ENCODE data around the gene SHROOM4.

DNA sequence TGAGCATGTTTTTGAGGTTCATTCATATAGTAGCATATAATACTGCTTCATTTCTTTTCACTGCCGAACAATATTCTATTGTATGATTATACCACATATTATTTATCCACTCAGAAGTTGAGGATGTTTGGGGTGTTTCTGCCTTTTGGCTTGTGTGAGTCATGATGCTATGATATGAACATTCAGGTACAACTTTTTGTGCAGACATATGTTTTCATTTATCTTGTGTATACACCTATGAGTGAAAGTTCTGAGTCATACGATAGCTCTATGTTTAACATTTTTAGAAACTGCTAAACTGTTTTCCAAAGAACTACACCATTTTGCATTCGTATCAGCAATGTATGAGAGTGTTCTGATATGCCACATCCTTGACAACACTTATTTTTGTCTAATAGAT is 57.7 kb downstream of the SHROOM4 start:
- TF ChIP-seq KLF16 (IDR thresholded peaks at IDR 0.05) (no peak), ZNF778 (CRISPR knock-in tag; IDR thresholded peaks at IDR 0.05) (no peak), SRF (CRISPR knock-in tag; IDR thresholded peaks at IDR 0.05) (no peak), POLR2AphosphoS2 (IDR thresholded peaks at IDR 0.05; ENCODE audit: low read length) (no peak), SMARCC2 (IDR thresholded peaks at IDR 0.05; ENCODE audit: low read depth) (no peak), NFE2 (IDR thresholded peaks at IDR 0.05; ENCODE audit: low read depth) (no peak), XRCC4 (IDR thresholded peaks at IDR 0.05; ENCODE audit: extremely low read depth, insufficient read depth, insufficient read length) (no peak)
- TF ChIP-seq, protein P1, sequence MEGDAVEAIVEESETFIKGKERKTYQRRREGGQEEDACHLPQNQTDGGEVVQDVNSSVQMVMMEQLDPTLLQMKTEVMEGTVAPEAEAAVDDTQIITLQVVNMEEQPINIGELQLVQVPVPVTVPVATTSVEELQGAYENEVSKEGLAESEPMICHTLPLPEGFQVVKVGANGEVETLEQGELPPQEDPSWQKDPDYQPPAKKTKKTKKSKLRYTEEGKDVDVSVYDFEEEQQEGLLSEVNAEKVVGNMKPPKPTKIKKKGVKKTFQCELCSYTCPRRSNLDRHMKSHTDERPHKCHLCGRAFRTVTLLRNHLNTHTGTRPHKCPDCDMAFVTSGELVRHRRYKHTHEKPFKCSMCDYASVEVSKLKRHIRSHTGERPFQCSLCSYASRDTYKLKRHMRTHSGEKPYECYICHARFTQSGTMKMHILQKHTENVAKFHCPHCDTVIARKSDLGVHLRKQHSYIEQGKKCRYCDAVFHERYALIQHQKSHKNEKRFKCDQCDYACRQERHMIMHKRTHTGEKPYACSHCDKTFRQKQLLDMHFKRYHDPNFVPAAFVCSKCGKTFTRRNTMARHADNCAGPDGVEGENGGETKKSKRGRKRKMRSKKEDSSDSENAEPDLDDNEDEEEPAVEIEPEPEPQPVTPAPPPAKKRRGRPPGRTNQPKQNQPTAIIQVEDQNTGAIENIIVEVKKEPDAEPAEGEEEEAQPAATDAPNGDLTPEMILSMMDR (IDR thresholded peaks at IDR 0.05 in 2 of 3, conservative IDR thresholded peaks at IDR 0.05 in 1 of 3; ENCODE audit: insufficient read depth in 2 of 3, low read depth in 1 of 3, low read length in 3 of 3): no peak
- TF ChIP-seq, protein P2, sequence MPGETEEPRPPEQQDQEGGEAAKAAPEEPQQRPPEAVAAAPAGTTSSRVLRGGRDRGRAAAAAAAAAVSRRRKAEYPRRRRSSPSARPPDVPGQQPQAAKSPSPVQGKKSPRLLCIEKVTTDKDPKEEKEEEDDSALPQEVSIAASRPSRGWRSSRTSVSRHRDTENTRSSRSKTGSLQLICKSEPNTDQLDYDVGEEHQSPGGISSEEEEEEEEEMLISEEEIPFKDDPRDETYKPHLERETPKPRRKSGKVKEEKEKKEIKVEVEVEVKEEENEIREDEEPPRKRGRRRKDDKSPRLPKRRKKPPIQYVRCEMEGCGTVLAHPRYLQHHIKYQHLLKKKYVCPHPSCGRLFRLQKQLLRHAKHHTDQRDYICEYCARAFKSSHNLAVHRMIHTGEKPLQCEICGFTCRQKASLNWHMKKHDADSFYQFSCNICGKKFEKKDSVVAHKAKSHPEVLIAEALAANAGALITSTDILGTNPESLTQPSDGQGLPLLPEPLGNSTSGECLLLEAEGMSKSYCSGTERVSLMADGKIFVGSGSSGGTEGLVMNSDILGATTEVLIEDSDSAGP (CRISPR knock-in tag; IDR thresholded peaks at IDR 0.05): no peak

Measured in K562 (cell line).